ENCODE data around the gene CALR.

GRCh38 chr19:12954612-12954962 lies 16.2 kb downstream of the CALR start:
- TF ChIP-seq, protein P1, sequence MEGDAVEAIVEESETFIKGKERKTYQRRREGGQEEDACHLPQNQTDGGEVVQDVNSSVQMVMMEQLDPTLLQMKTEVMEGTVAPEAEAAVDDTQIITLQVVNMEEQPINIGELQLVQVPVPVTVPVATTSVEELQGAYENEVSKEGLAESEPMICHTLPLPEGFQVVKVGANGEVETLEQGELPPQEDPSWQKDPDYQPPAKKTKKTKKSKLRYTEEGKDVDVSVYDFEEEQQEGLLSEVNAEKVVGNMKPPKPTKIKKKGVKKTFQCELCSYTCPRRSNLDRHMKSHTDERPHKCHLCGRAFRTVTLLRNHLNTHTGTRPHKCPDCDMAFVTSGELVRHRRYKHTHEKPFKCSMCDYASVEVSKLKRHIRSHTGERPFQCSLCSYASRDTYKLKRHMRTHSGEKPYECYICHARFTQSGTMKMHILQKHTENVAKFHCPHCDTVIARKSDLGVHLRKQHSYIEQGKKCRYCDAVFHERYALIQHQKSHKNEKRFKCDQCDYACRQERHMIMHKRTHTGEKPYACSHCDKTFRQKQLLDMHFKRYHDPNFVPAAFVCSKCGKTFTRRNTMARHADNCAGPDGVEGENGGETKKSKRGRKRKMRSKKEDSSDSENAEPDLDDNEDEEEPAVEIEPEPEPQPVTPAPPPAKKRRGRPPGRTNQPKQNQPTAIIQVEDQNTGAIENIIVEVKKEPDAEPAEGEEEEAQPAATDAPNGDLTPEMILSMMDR (IDR thresholded peaks at IDR 0.05 in 8 of 11, conservative IDR thresholded peaks at IDR 0.05 in 3 of 11), result no peak
- TF ChIP-seq POLR2A (IDR thresholded peaks at IDR 0.05) (no peak), POLR2AphosphoS5 (IDR thresholded peaks at IDR 0.05) (no peak)

All from spleen (tissue), 7 donors.